Mammary epithelial cell (primary cell): ENCODE data around the gene EBLN2.

Source experiments
- EZH2 ChIP-seq: IDR thresholded peaks from 2 replicates; pipeline ENCODE4 v1.6.1; 2012; ENCODE audit warnings: low read length, inconsistent platforms, borderline replicate concordance
- TF ChIP-seq, protein P1 (sequence below), 2 donors: IDR thresholded peaks in 1 of 2; conservative IDR thresholded peaks in 1 of 2; 2 replicates each; pipeline ENCODE4 v1.5.1; 2011 to 2012; ENCODE audit warnings: inconsistent platforms in 2 of 2, low read length in 2 of 2, mild to moderate bottlenecking in 2 of 2, control low read depth in 1 of 2, low read depth in 1 of 2; ENCODE audit not compliant: insufficient read depth in 1 of 2; ENCODE audit errors: extremely low read depth in 1 of 2

DNA sequence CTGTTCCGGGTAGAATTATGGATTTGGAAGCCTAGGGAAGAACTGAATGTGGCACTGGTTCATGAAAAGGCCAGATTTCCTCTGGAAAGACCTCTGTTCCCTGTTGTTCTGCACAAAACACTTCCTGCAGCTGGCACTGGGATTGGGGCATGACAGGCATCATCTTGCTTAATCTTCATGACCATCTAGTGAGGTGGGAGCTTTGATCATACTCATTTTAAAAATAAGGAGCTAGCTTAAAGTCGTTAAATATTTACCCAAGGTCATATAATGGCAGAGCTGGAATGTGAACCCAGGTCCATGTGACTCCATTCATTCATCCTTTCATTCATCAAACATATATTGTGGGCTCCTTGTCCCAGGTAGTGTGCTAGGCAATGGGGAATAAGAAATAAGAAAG lies 40.4 kb downstream of the EBLN2 start:
- no peak for TF ChIP-seq EZH2
- TF ChIP-seq, protein P1, sequence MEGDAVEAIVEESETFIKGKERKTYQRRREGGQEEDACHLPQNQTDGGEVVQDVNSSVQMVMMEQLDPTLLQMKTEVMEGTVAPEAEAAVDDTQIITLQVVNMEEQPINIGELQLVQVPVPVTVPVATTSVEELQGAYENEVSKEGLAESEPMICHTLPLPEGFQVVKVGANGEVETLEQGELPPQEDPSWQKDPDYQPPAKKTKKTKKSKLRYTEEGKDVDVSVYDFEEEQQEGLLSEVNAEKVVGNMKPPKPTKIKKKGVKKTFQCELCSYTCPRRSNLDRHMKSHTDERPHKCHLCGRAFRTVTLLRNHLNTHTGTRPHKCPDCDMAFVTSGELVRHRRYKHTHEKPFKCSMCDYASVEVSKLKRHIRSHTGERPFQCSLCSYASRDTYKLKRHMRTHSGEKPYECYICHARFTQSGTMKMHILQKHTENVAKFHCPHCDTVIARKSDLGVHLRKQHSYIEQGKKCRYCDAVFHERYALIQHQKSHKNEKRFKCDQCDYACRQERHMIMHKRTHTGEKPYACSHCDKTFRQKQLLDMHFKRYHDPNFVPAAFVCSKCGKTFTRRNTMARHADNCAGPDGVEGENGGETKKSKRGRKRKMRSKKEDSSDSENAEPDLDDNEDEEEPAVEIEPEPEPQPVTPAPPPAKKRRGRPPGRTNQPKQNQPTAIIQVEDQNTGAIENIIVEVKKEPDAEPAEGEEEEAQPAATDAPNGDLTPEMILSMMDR (conservative IDR thresholded peaks at IDR 0.05 in 1 of 2, IDR thresholded peaks at IDR 0.05 in 1 of 2; ENCODE audit: extremely low read depth in 1 of 2, insufficient read depth in 1 of 2, low read depth in 1 of 2, low read length in 2 of 2) = no peak
